Right forelimb (tissue), 1 donor: ENCODE results near the gene FOXD4L4.
"Not testable (repeated sequence)": the region's sequence is repeated elsewhere in the genome, so short reads cannot be mapped to it uniquely, and the experiment has no call there.

Source experiments
- DNase-seq: peaks from one replicate; pipeline ENCODE4 v3.0.0-alpha.2; 2018

Gene FOXD4L4

DNA sequence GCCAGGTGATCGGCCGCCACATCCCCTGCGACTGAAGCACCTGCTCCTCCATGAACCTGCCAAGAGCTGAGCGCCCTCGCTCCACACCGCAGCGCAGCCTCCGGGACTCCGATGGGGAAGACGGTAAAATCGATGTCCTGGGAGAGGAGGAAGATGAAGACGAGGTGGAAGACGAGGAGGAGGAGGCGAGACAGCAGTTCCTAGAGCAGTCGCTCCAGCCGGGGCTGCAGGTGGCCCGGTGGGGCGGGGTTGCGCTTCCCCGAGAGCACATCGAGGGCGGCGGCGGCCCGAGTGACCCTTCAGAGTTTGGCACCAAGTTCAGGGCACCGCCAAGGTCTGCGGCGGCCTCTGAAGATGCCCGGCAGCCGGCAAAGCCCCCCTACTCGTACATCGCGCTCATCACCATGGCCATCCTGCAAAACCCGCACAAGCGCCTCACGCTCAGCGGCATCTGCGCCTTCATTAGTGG lies at the start of gene FOXD4L4:
Gene FOXD4L4 (plus strand): TSS at position 51 of the 469 bp plus-strand sequence. CDS start 0 bp downstream, at position 51.
- DNase-seq, result not testable (repeated sequence)

DNA sequence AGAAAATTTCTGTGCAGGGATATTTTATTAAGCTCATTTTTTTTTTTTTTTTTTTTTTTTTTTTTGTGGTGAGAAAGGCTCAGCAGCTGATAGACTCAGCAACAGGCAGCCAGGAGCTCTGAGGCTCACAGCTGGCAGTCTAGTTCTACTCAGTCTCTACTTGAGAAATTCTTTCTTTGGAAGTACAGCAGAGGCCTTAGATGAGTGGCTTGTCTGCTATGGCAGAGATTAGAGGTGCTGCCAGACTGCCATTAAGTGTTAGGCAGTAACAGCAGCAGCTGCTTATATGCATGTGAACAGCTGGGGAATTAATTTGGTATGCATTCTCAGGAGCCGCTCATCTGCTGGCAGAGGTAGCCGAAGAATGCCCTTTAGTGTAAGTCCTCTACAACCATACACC lies 33.4 kb upstream of the FOXD4L4 start:
- not testable (repeated sequence) for DNase-seq

DNA sequence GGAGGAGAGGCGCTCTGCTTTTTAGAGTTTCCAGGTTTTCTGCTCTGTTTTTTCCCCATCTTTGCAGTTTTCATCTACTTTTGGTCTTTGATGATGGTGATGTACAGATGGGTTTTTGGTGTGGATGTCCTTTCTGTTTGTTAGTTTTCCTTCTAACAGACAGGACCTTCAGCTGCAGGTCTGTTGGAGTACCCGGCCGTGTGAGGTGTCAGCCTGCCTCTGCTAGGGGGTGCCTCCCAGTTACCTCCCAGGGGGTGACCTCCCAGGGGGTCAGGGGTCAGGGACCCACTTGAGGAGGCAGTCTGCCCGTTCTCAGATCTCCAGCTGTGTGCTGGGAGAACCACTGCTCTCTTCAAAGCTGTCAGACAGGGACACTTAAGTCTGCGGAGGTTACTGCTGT lies 22.5 kb upstream of the FOXD4L4 start:
- not testable (repeated sequence) for DNase-seq

DNA sequence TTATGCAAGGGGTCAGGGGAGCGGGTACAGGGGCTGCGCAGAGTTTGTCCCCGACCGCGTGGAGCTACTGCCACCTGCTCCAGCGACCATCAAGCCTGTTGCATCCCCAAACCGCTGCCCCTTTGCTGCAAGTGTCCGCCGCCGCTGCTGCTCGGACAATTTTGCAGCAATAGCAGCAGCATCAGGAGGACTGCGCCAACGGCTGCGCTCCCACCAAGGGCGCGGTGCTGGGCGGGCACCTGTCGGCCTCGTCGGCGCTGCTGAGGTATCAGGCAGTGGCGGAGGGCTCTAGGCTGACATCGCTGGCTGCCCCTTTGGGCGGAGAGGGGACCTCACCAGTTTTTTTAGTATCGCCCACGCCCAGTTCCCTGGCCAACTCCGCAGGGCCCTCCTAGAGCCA lies 1.2 kb downstream of the FOXD4L4 start:
- DNase-seq, result not testable (repeated sequence)
